ENCODE results near the gene KCNK3.

Gene KCNK3

DNA sequence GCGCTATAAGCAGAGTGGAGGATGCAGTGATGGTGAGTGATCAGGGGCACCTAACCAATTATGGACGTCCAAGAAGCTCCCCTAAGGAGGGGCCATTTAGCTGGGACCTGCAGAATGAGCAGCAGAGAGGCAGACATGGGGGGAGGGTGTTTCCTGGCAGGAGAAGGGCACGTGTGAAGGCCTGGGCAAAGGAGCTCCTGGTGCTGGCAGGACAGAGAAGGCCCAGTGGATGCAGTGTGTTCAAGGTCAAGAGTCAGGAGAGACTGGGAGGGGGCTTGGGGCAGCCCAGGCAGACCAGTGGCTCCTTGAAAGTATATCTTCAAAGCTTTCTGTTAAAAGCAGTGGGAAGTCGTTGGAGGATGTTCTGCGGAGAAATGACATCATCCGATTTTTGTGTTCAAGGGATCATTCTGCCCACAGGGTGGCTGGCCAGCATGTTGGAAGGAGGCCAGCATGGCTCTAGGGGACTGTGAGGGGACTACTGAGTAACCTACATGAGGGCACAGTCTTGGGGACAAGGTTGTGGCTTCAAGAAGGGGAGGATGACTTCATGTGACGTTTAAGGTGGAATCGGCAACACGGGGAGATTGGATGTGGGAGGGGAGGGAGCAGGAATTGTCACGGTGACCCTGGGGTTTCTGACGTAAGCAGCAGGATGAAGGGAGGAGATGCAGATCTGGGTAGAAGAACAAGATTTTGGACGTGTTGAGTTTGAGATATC, 42.4 kb upstream of the KCNK3 start:
- TF ChIP-seq, protein P1, sequence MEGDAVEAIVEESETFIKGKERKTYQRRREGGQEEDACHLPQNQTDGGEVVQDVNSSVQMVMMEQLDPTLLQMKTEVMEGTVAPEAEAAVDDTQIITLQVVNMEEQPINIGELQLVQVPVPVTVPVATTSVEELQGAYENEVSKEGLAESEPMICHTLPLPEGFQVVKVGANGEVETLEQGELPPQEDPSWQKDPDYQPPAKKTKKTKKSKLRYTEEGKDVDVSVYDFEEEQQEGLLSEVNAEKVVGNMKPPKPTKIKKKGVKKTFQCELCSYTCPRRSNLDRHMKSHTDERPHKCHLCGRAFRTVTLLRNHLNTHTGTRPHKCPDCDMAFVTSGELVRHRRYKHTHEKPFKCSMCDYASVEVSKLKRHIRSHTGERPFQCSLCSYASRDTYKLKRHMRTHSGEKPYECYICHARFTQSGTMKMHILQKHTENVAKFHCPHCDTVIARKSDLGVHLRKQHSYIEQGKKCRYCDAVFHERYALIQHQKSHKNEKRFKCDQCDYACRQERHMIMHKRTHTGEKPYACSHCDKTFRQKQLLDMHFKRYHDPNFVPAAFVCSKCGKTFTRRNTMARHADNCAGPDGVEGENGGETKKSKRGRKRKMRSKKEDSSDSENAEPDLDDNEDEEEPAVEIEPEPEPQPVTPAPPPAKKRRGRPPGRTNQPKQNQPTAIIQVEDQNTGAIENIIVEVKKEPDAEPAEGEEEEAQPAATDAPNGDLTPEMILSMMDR (IDR thresholded peaks at IDR 0.05), result no peak

DNA sequence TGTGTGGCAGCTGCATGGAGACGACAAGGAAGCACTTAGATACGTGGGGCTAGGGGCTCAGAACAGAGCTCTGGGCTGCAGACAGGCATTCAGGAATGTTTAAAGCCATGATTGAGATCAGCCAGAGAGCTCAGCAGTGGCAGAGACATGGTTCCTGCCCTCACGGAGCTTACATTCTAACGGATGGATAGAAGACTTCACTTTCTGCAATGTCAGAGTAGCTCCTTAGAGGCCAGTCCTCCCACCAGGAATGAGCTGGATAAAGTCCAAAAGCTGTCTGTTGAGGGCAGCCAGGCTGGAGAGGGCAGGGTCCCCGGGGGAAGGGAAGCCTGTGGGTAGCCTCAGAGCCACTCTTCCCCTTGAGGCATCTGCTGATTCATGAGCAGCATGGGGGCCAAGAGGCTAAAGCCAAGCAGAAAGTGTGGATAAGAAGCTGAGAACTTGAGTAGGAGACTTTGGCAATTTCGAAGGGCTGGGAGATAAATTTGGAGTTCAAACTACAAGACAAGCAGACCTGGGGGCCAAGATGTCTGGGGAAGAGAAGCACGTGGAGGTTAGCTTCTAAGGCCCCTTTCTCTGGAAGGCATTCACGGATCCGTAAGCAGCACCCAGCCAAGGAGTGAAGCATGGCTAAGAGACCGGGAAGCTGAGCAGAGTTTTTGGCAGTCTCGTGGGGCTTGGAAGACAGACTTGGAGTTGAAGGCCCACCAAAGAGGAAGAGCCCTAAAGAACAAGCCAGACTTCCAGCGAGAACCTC, 41.6 kb upstream of the KCNK3 start:
- TF ChIP-seq, protein P1 (IDR thresholded peaks at IDR 0.05), result no peak

- TF ChIP-seq, protein P1 (IDR thresholded peaks at IDR 0.05), result no peak
These were observed 41.1 kb upstream of the KCNK3 start for GRCh38 chr2:26651470-26651771.

GRCh38 chr2:26651799-26652198, 40.7 kb upstream of the KCNK3 start:
- TF ChIP-seq, protein P1 (IDR thresholded peaks at IDR 0.05), result no peak

GRCh38 chr2:26652361-26653041, 40.0 kb upstream of the KCNK3 start:
- TF ChIP-seq, protein P1 (IDR thresholded peaks at IDR 0.05), result no peak

DNA sequence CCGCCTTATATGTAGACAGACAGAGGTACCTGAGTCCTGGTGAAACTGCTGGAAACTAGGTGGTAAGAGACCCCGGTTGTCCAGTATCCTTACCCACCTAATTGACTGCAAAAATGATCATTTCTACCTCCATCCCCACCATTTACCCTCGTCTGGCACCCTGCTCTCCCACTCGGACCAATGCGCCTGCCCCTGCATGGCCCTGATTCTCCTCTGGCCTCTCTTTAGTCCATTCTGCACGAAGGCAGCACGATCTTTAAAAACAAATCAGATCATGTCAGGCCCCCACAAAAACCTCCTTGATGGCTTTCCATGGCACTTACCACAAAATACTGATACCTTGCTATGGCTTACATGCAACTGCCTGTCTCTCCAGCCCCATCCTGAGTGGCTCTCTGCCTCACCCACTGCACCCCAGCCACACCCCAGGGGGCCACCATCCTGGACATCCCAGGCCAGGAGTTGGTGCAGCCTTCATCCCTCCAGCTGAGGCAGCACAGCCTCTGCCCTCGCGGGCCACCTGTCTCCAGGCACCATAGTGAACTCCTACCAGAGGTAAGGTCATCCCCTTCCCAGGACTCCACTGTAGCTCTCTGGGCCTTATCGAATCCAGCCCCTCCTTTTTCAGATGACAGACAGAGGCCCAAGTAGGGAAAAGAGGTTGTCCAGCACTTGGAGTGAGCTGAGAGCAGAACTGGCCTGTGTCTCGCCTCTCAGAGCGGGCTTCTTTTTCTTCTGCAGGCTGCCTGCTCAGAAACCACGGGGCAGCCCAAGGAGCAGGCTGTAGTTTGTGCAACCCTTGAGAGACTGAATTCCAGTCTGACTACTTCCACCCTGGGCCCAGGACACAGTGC, 39.1 kb upstream of the KCNK3 start:
- TF ChIP-seq, protein P1 (IDR thresholded peaks at IDR 0.05), result no peak

DNA sequence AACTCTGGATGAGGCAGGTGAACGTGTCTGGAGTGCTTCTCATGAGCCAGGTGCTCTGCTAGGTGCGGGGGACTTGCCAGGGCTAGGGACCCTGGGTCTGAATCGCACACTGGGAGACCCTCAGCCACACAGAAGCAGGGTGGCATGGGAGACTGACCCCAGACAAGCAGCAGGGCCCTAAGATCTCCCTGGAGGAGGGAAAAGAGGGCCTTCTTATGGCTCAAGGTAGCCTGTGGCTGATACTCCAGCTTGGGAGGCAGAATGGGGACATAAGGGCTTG, 38.5 kb upstream of the KCNK3 start:
- TF ChIP-seq, protein P1 (IDR thresholded peaks at IDR 0.05), result no peak
